Hepatocyte (in vitro differentiated cells): Measurements from ENCODE around the gene JAK1. TPM values are rescaled to one million over a fixed set of nuclear protein-coding genes. Genes with fewer than 3 reads are reported as not detected.

Source experiments
- DNase-seq: peaks from one replicate; pipeline ENCODE4 v3.0.0-alpha.2; 2016; ENCODE audit warnings: low spot score
- H2AFZ ChIP-seq: fragments of 200-600 bp; sonication (generic); 2 replicates; pipeline ENCODE4 v1.6.0; 2016; ENCODE audit warnings: antibody characterized with exemption, mild to moderate bottlenecking
- H3K27ac ChIP-seq: fragments of 200-600 bp; sonication (generic); 2 replicates; pipeline ENCODE4 v1.5.1; 2016; ENCODE audit warnings: mild to moderate bottlenecking
- H3K27me3 ChIP-seq: fragments of 200-600 bp; sonication (generic); 2 replicates; pipeline ENCODE4 v1.6.1; 2016
- H3K36me3 ChIP-seq: fragments of 200-600 bp; sonication (generic); replicated peaks from 2 replicates; pipeline ENCODE4 v1.5.1; 2016; ENCODE audit warnings: low read depth; ENCODE audit not compliant: insufficient read depth
- H3K4me1 ChIP-seq: fragments of 200-600 bp; sonication (generic); 2 replicates; pipeline ENCODE4 v1.5.1; 2016; ENCODE audit warnings: mild to moderate bottlenecking, moderate library complexity; ENCODE audit not compliant: insufficient read depth
- H3K4me2 ChIP-seq: fragments of 200-600 bp; sonication (generic); 2 replicates; pipeline ENCODE4 v1.6.0; 2016
- H3K4me3 ChIP-seq: fragments of 200-600 bp; sonication (generic); 2 replicates; pipeline ENCODE4 v1.5.1; 2016; ENCODE audit warnings: mild to moderate bottlenecking
- H3K79me2 ChIP-seq: fragments of 200-600 bp; sonication (generic); 2 replicates; pipeline ENCODE4 v1.6.0; 2017; ENCODE audit warnings: mild to moderate bottlenecking
- H3K9me2 ChIP-seq: fragments of 200-600 bp; sonication (generic); replicated peaks from 2 replicates; pipeline ENCODE4 v1.6.0; 2017; ENCODE audit warnings: mild to moderate bottlenecking; ENCODE audit not compliant: insufficient read depth
- H3K9me3 ChIP-seq: fragments of 200-600 bp; sonication (generic); 2 replicates; pipeline ENCODE4 v1.5.1; 2016; ENCODE audit warnings: low read depth, mild to moderate bottlenecking
- H4K20me1 ChIP-seq: fragments of 200-600 bp; sonication (generic); 2 replicates; pipeline ENCODE4 v1.6.0; 2016; ENCODE audit warnings: mild to moderate bottlenecking; ENCODE audit not compliant: insufficient read depth, poor library complexity, severe bottlenecking
- CTCF ChIP-seq: fragments of 200-600 bp; sonication (generic); IDR thresholded peaks from 2 replicates; pipeline ENCODE4 v1.5.1; 2016; ENCODE audit warnings: antibody characterized with exemption, mild to moderate bottlenecking; ENCODE audit not compliant: poor library complexity
- EZH2 ChIP-seq: fragments of 200-600 bp; sonication (generic); IDR thresholded peaks from 2 replicates; pipeline ENCODE4 v1.6.1; 2016; ENCODE audit warnings: antibody characterized with exemption, mild to moderate bottlenecking, borderline replicate concordance
- EZH2phosphoT487 ChIP-seq: fragments of 200-600 bp; sonication (generic); IDR thresholded peaks from one replicate; pipeline ENCODE4 v1.6.1; 2018; ENCODE audit warnings: antibody characterized with exemption, mild to moderate bottlenecking, low read depth, moderate library complexity; ENCODE audit not compliant: unreplicated experiment, severe bottlenecking
- WGBS: methylation state at CpG from one replicate; pipeline ENCODE4 v1.1.6; 2016; ENCODE audit warnings: low lambda C conversion rate; ENCODE audit errors: missing lambda C conversion rate; 5-methylcytosine and 5-hydroxymethylcytosine counted together
- polyA plus RNA-seq: library from polyadenylated mRNA; unstranded; fragments of >200 nt; fragmentation: Nextera tagmentation; extraction: Ambion mirVana; gene quantifications from 2 replicates; pipeline ENCODE4 v1.2.1, GENCODE V29; 2016
- total RNA-seq: library from RNA; depleted of rRNA; stranded (reverse); fragments of >200 nt; gene quantifications from 2 replicates; pipeline ENCODE4 v1.2.3, GENCODE V29; 2014

Gene JAK1
- total and polyA plus RNA-seq, 2 experiments from 2014 or later, result 60.2 to 102 TPM

GRCh38 chr1:64901663-64902062 lies 64.7 kb downstream of the JAK1 start:
- Histone ChIP-seq H3K27ac (no peak overlapping the region), H3K9me2 (no peaks in the 10 kb centered on the region), H3K9me3 (no peaks in the 10 kb centered on the region), H3K36me3 (no peaks in the 10 kb centered on the region), H3K4me3 (no peak overlapping the region), H4K20me1 (peaks cover 12% of the 10 kb centered on the region), H2AFZ (no peak overlapping the region), H3K79me2 (peaks cover 82% of the 10 kb centered on the region), H3K4me2 (no peak overlapping the region), H3K27me3 (no peaks in the 10 kb centered on the region), H3K4me1 (peaks cover 12% of the 10 kb centered on the region)
- DNase-seq, result no peak
- TF ChIP-seq EZH2 (no peak), CTCF (no peak), EZH2phosphoT487 (no peak)
- 85% methylated on average over 2 of the region's 2 CpGs for WGBS

GRCh38 chr1:64900916-64901315 lies 65.4 kb downstream of the JAK1 start:
- no peak for DNase-seq
- no peak overlapping the region for H3K4me2 ChIP-seq
- no peak overlapping the region for H2AFZ ChIP-seq
- H3K27me3 ChIP-seq, result no peaks in the 10 kb centered on the region
- no peaks in the 10 kb centered on the region for H3K9me3 ChIP-seq
- peaks cover 82% of the 10 kb centered on the region for H3K79me2 ChIP-seq
- peaks cover 13% of the 10 kb centered on the region for H3K4me1 ChIP-seq
- no peaks in the 10 kb centered on the region for H3K36me3 ChIP-seq
- no peak for TF ChIP-seq EZH2
- no peak for TF ChIP-seq CTCF
- no peak for TF ChIP-seq EZH2phosphoT487
- WGBS, result 77% methylated on average over 2 of the region's 2 CpGs
- no peak overlapping the region for H3K4me3 ChIP-seq
- H3K27ac ChIP-seq, result no peak overlapping the region
- H3K9me2 ChIP-seq, result no peaks in the 10 kb centered on the region
- peaks cover 12% of the 10 kb centered on the region for H4K20me1 ChIP-seq

- WGBS, result 8% methylated on average over 4 of the region's 4 CpGs
- peak overlapping the region; percentile 15 for H3K4me2 ChIP-seq
- H3K27me3 ChIP-seq, result no peaks in the 10 kb centered on the region
- no peaks in the 10 kb centered on the region for H3K9me2 ChIP-seq
- peak; percentile 93 for DNase-seq
- peaks cover 13% of the 10 kb centered on the region for H3K4me1 ChIP-seq
- no peaks in the 10 kb centered on the region for H3K9me3 ChIP-seq
- peaks cover under 1% of the 10 kb centered on the region for H4K20me1 ChIP-seq
- no peak overlapping the region for H3K4me3 ChIP-seq
- H2AFZ ChIP-seq, result no peak overlapping the region
- peak overlapping the region; percentile 87 for H3K27ac ChIP-seq
- no peaks in the 10 kb centered on the region for H3K36me3 ChIP-seq
- no peak for TF ChIP-seq CTCF
- no peak for TF ChIP-seq EZH2
- no peak for TF ChIP-seq EZH2phosphoT487
- peaks cover 82% of the 10 kb centered on the region for H3K79me2 ChIP-seq
These were observed 68.1 kb downstream of the JAK1 start for GRCh38 chr1:64898107-64898861.
